WTC11 (cell line): ENCODE measurements around the gene CFI. TPM values are rescaled to one million over a fixed set of nuclear protein-coding genes. Genes with fewer than 3 reads are reported as not detected.

Experiments used
- ATAC-seq: fragments of 200-7000 bp; cut with Tn5 transposase; 2 replicates; pipeline ENCODE4 v1.10.0; 2021; ENCODE audit warnings: mild to moderate bottlenecking, moderate library complexity
- CTCF ChIA-PET: fragments of 300-600 bp; sonication (Branson Sonifier 250); formaldehyde crosslinking; loops from one replicate; lab custom pipeline; 2021; ENCODE audit warnings: antibody characterized with exemption; lab: Charles Lee
- POLR2A ChIA-PET: fragments of 350-600 bp; sonication (Branson Sonifier 250); formaldehyde crosslinking; loops from one replicate; lab custom pipeline; 2021; ENCODE audit warnings: antibody characterized with exemption; lab: Charles Lee
- DNase-seq: peaks from one replicate; pipeline ENCODE4 v3.0.0; 2021; ENCODE audit warnings: low spot score
- H3K27ac Mint-ChIP-seq: 2 replicates; pipeline ENCODE4 v1.8.0; 2021; ENCODE audit warnings: mixed read lengths
- H3K27me3 Mint-ChIP-seq: 2 replicates; pipeline ENCODE4 v1.8.0; 2021; ENCODE audit warnings: low read depth, mild to moderate bottlenecking, moderate library complexity, mixed read lengths
- H3K36me3 Mint-ChIP-seq: 2 replicates; pipeline ENCODE4 v1.8.0; 2021; ENCODE audit warnings: mixed read lengths
- H3K4me1 Mint-ChIP-seq: 2 replicates; pipeline ENCODE4 v1.8.0; 2022; ENCODE audit warnings: mixed read lengths
- H3K4me3 Mint-ChIP-seq: 2 replicates; pipeline ENCODE4 v1.8.0; 2021; ENCODE audit warnings: mild to moderate bottlenecking, moderate library complexity, mixed read lengths
- H3K9me3 Mint-ChIP-seq: 2 replicates; pipeline ENCODE4 v1.8.0; 2021; ENCODE audit warnings: mixed read lengths
- CREB1 ChIP-seq: sonication (generic); formaldehyde crosslinking; IDR thresholded peaks from 2 replicates; pipeline ENCODE4 v1.8.0; 2023; ENCODE audit warnings: mild to moderate bottlenecking, missing genetic modification reagents
- CTCF ChIP-seq: fragments of 200-600 bp; IDR thresholded peaks from 2 replicates; pipeline ENCODE4 v1.8.0; 2022; ENCODE audit warnings: antibody characterized with exemption
- E2F1 ChIP-seq: sonication (generic); formaldehyde crosslinking; IDR thresholded peaks from 2 replicates; pipeline ENCODE4 v1.8.0; 2022; ENCODE audit warnings: mild to moderate bottlenecking, missing genetic modification reagents
- ESRRA ChIP-seq: sonication (generic); formaldehyde crosslinking; IDR thresholded peaks from 2 replicates; pipeline ENCODE4 v1.8.1; 2022; ENCODE audit warnings: mild to moderate bottlenecking, missing genetic modification reagents, borderline replicate concordance
- ETV6 ChIP-seq: sonication (generic); formaldehyde crosslinking; IDR thresholded peaks from 2 replicates; pipeline ENCODE4 v1.8.1; 2022; ENCODE audit warnings: mild to moderate bottlenecking, missing genetic modification reagents
- FOXJ3 ChIP-seq: sonication (generic); formaldehyde crosslinking; IDR thresholded peaks from 2 replicates; pipeline ENCODE4 v1.9.0; 2021; ENCODE audit warnings: missing genetic modification reagents, mild to moderate bottlenecking, borderline replicate concordance
- FOXP1 ChIP-seq: sonication (generic); formaldehyde crosslinking; IDR thresholded peaks from 2 replicates; pipeline ENCODE4 v1.8.0; 2022; ENCODE audit warnings: missing genetic modification reagents, mild to moderate bottlenecking, moderate library complexity, borderline replicate concordance
- GABPB1 ChIP-seq: sonication (generic); formaldehyde crosslinking; IDR thresholded peaks from 2 replicates; pipeline ENCODE4 v1.8.1; 2023; ENCODE audit warnings: mild to moderate bottlenecking, missing genetic modification reagents
- MLX ChIP-seq: sonication (generic); formaldehyde crosslinking; IDR thresholded peaks from 2 replicates; pipeline ENCODE4 v1.8.1; 2023; ENCODE audit warnings: mild to moderate bottlenecking, missing genetic modification reagents, moderate library complexity
- MXD4 ChIP-seq: fragments of 250-450 bp; sonication (Bioruptor Pico); IDR thresholded peaks from 2 replicates; pipeline ENCODE4 v1.8.0; 2021; ENCODE audit warnings: mild to moderate bottlenecking, moderate library complexity, borderline replicate concordance
- NFE2L1 ChIP-seq: sonication (generic); formaldehyde crosslinking; IDR thresholded peaks from 2 replicates; pipeline ENCODE4 v1.8.1; 2023; ENCODE audit warnings: missing genetic modification reagents
- NFYB ChIP-seq: sonication (generic); formaldehyde crosslinking; conservative IDR thresholded peaks from 2 replicates; pipeline ENCODE4 v1.8.0; 2022; ENCODE audit warnings: low read depth, missing genetic modification reagents
- NR2C2 ChIP-seq: sonication (generic); formaldehyde crosslinking; IDR thresholded peaks from 2 replicates; pipeline ENCODE4 v1.8.0; 2022; ENCODE audit warnings: mild to moderate bottlenecking, missing genetic modification reagents
- RELA ChIP-seq: sonication (generic); formaldehyde crosslinking; IDR thresholded peaks from 2 replicates; pipeline ENCODE4 v1.8.1; 2022; ENCODE audit warnings: missing genetic modification reagents, mild to moderate bottlenecking, borderline replicate concordance
- RORB ChIP-seq: fragments of 250-450 bp; sonication (Bioruptor Pico); IDR thresholded peaks from 2 replicates; pipeline ENCODE4 v1.9.0; 2021; ENCODE audit warnings: mild to moderate bottlenecking
- TEAD1 ChIP-seq: sonication (generic); formaldehyde crosslinking; IDR thresholded peaks from 2 replicates; pipeline ENCODE4 v1.8.0; 2022; ENCODE audit warnings: mild to moderate bottlenecking, missing genetic modification reagents
- TP53 ChIP-seq: sonication (generic); formaldehyde crosslinking; IDR thresholded peaks from 2 replicates; pipeline ENCODE4 v1.8.1; 2023; ENCODE audit warnings: mild to moderate bottlenecking, missing genetic modification reagents
- USF1 ChIP-seq: sonication (generic); formaldehyde crosslinking; IDR thresholded peaks from 2 replicates; pipeline ENCODE4 v1.8.0; 2022; ENCODE audit warnings: mild to moderate bottlenecking, missing genetic modification reagents
- ZNF219 ChIP-seq: sonication (generic); formaldehyde crosslinking; IDR thresholded peaks from 2 replicates; pipeline ENCODE4 v1.8.0; 2023; ENCODE audit warnings: missing genetic modification reagents, mild to moderate bottlenecking, borderline replicate concordance
- ZNF425 ChIP-seq: fragments of 250-450 bp; sonication (Bioruptor Pico); conservative IDR thresholded peaks from 2 replicates; pipeline ENCODE4 v1.9.0; 2021; ENCODE audit warnings: mild to moderate bottlenecking
- total RNA-seq: library from RNA; stranded (reverse); gene quantifications from 3 replicates; pipeline ENCODE4 v1.2.3, GENCODE V29; 2021
- TF ChIP-seq, protein P1 (sequence below): sonication (generic); formaldehyde crosslinking; IDR thresholded peaks from 2 replicates; pipeline ENCODE4 v1.8.0; 2023; ENCODE audit warnings: missing genetic modification reagents
- TF ChIP-seq, protein P2 (sequence below): sonication (generic); formaldehyde crosslinking; conservative IDR thresholded peaks from 2 replicates; pipeline ENCODE4 v1.8.1; 2022; ENCODE audit warnings: mild to moderate bottlenecking, missing genetic modification reagents
- TF ChIP-seq, protein P3 (sequence below): sonication (generic); formaldehyde crosslinking; IDR thresholded peaks from 2 replicates; pipeline ENCODE4 v1.8.0; 2023; ENCODE audit warnings: mild to moderate bottlenecking, missing genetic modification reagents

The CFI gene
- total RNA-seq, 1 experiment from 2014 or later, result not detected

GRCh38 chr4:109752525-109752924 lies 49.3 kb downstream of the CFI start:
- no peaks in the 10 kb centered on the region for H3K9me3 Mint-ChIP-seq
- no peak overlapping the region for H3K4me3 Mint-ChIP-seq
- no peaks in the 10 kb centered on the region for H3K36me3 Mint-ChIP-seq
- ATAC-seq, result no peak
- DNase-seq, result no peak
- no peak overlapping the region for H3K27ac Mint-ChIP-seq
- 0 out of 2 replicates have a peak, but pooled peaks cover 2% of the 10 kb centered on the region for H3K4me1 Mint-ChIP-seq
- H3K27me3 Mint-ChIP-seq, result no peaks in the 10 kb centered on the region
- ChIA-PET POLR2A (no interaction called here), CTCF (no interaction called here)
- TF ChIP-seq NFE2L1, result no peak
- TF ChIP-seq MLX (CRISPR knock-in tag), result no peak
- no peak for TF ChIP-seq GABPB1 (CRISPR knock-in tag)
- no peak for TF ChIP-seq E2F1 (CRISPR knock-in tag)
- TF ChIP-seq MXD4 (CRISPR knock-in tag), result no peak
- no peak for TF ChIP-seq TP53 (CRISPR knock-in tag)
- TF ChIP-seq FOXP1 (CRISPR knock-in tag), result no peak
- no peak for TF ChIP-seq RORB
- no peak for TF ChIP-seq CREB1

DNA sequence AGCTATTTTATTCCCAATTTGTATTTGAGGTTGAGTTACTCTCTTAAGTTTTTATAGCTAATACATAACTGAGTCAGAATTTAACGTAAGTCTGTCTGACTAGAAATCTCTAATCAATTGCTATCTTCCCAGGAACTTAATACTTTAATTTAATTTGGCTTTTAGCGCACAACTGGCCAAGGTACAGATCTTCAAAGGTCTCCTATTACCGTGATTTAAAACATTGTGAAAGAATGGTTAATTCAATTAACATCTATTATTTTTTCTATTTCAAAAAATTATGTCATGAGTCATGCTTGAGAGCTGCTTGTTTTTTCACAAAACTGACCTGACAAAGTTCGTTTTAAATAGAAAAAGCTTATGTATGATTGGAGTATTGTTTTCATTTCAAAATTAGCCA lies 49.9 kb downstream of the CFI start:
- no peak for ATAC-seq
- DNase-seq, result no peak
- TF ChIP-seq ETV6 (CRISPR knock-in tag), result no peak
- TF ChIP-seq NFYB, result no peak
- no peak for TF ChIP-seq FOXP1 (CRISPR knock-in tag)
- TF ChIP-seq, protein P1, sequence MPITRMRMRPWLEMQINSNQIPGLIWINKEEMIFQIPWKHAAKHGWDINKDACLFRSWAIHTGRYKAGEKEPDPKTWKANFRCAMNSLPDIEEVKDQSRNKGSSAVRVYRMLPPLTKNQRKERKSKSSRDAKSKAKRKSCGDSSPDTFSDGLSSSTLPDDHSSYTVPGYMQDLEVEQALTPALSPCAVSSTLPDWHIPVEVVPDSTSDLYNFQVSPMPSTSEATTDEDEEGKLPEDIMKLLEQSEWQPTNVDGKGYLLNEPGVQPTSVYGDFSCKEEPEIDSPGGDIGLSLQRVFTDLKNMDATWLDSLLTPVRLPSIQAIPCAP, result no peak
- no peak for TF ChIP-seq NR2C2 (CRISPR knock-in tag)
- no peak for TF ChIP-seq CTCF
- no peak for TF ChIP-seq ZNF219 (CRISPR knock-in tag)
- TF ChIP-seq RELA (CRISPR knock-in tag), result no peak
- no peak for TF ChIP-seq MXD4 (CRISPR knock-in tag)
- no peak for TF ChIP-seq ESRRA
- TF ChIP-seq, protein P2, sequence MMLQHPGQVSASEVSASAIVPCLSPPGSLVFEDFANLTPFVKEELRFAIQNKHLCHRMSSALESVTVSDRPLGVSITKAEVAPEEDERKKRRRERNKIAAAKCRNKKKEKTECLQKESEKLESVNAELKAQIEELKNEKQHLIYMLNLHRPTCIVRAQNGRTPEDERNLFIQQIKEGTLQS (CRISPR knock-in tag), result no peak
- no peak for TF ChIP-seq E2F1 (CRISPR knock-in tag)
- TF ChIP-seq FOXJ3 (CRISPR knock-in tag), result no peak
- no peak for TF ChIP-seq TEAD1 (CRISPR knock-in tag)
- TF ChIP-seq, protein P3, sequence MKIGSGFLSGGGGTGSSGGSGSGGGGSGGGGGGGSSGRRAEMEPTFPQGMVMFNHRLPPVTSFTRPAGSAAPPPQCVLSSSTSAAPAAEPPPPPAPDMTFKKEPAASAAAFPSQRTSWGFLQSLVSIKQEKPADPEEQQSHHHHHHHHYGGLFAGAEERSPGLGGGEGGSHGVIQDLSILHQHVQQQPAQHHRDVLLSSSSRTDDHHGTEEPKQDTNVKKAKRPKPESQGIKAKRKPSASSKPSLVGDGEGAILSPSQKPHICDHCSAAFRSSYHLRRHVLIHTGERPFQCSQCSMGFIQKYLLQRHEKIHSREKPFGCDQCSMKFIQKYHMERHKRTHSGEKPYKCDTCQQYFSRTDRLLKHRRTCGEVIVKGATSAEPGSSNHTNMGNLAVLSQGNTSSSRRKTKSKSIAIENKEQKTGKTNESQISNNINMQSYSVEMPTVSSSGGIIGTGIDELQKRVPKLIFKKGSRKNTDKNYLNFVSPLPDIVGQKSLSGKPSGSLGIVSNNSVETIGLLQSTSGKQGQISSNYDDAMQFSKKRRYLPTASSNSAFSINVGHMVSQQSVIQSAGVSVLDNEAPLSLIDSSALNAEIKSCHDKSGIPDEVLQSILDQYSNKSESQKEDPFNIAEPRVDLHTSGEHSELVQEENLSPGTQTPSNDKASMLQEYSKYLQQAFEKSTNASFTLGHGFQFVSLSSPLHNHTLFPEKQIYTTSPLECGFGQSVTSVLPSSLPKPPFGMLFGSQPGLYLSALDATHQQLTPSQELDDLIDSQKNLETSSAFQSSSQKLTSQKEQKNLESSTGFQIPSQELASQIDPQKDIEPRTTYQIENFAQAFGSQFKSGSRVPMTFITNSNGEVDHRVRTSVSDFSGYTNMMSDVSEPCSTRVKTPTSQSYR, result no peak
- TF ChIP-seq USF1 (CRISPR knock-in tag), result no peak
- no peak for TF ChIP-seq ZNF425 (CRISPR knock-in tag)
- no peak overlapping the region for H3K27ac Mint-ChIP-seq
- 0 out of 2 replicates have a peak, but pooled peaks cover 2% of the 10 kb centered on the region for H3K4me1 Mint-ChIP-seq
- POLR2A ChIA-PET, result no interaction called here
- no peaks in the 10 kb centered on the region for H3K27me3 Mint-ChIP-seq
- no peak overlapping the region for H3K4me3 Mint-ChIP-seq
- no peaks in the 10 kb centered on the region for H3K36me3 Mint-ChIP-seq
- H3K9me3 Mint-ChIP-seq, result no peaks in the 10 kb centered on the region
- CTCF ChIA-PET, result no interaction called here
